GM23338 (cell line): ENCODE measurements around the gene ZNF749.

Experiments
- CREB1 ChIP-seq: fragments of 250-450 bp; sonication (Bioruptor Pico); IDR thresholded peaks from 2 replicates; pipeline ENCODE4 v1.5.0; 2020; ENCODE audit warnings: low read depth, mild to moderate bottlenecking, moderate library complexity
- EZH2 ChIP-seq: fragments of 200-600 bp; sonication (generic); IDR thresholded peaks from one replicate; pipeline ENCODE4 v1.8.0; 2017; ENCODE audit warnings: antibody characterized with exemption, mild to moderate bottlenecking, low read depth; ENCODE audit not compliant: unreplicated experiment
- EZH2phosphoT487 ChIP-seq: fragments of 200-600 bp; sonication (generic); IDR thresholded peaks from one replicate; pipeline ENCODE4 v1.8.1; 2018; ENCODE audit warnings: antibody characterized with exemption; ENCODE audit not compliant: unreplicated experiment
- JUNB ChIP-seq: IDR thresholded peaks from one replicate; pipeline ENCODE4 v1.6.1; 2016; ENCODE audit warnings: antibody characterized with exemption; ENCODE audit not compliant: unreplicated experiment
- NANOG ChIP-seq: IDR thresholded peaks from 2 replicates; pipeline ENCODE4 v1.6.1; 2016; ENCODE audit warnings: antibody characterized with exemption, borderline replicate concordance
- POLR2AphosphoS5 ChIP-seq: IDR thresholded peaks from 2 replicates; pipeline ENCODE4 v1.6.1; 2016; ENCODE audit warnings: antibody characterized with exemption, low read depth
- STAT1 ChIP-seq: IDR thresholded peaks from one replicate; pipeline ENCODE4 v1.6.1; 2016; ENCODE audit warnings: antibody characterized with exemption; ENCODE audit not compliant: unreplicated experiment
- ZNF114 ChIP-seq: fragments of 250-450 bp; sonication (Bioruptor Pico); IDR thresholded peaks from 2 replicates; pipeline ENCODE4 v1.5.0; 2020; ENCODE audit warnings: mild to moderate bottlenecking, moderate library complexity
- TF ChIP-seq, protein P1 (sequence below), 2 experiments: fragments of 200-600 bp in 1 of 2; sonication (generic) in 1 of 2; conservative IDR thresholded peaks; 2 replicates each; pipeline versions ENCODE4 v1.5.1 to v1.6.1; 2016 to 2017; ENCODE audit warnings: antibody characterized with exemption in 2 of 2, low read depth in 2 of 2, mild to moderate bottlenecking in 2 of 2, moderate library complexity in 1 of 2
- TF ChIP-seq, protein P2 (sequence below): IDR thresholded peaks from one replicate; pipeline ENCODE4 v1.6.1; 2018; ENCODE audit warnings: antibody characterized with exemption; ENCODE audit not compliant: unreplicated experiment

DNA sequence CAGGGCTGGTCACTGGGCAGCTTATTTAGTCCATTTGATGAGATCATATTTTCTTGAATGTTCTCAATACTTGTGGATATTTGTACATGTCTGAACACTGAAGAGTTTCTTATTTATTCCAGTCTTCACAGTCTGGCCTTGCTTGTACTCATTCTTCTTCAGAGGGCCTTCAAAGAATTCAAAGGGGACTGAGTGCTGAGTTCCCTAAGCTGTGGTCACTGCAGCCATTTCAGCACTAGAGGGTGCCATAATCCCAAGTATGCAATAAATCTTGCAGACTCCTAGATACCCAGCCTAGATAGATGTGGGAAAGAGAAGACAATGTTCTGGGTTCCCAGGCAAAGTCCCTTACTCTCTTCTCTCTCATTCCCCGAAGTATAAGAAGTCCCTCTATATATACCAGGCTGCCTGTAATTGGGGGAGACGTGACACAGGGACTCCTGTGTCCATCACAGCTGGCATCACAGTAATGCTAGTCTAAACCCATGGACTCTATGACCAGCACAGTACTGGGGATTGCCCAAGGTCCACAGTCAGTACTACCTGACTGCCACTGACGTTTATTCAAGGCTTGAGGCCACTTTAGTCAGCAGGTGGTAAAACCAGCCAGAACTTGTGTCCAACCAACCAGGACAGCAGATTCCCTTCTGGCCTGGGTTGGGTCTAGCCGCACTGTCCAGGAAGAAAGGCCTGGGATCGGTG lies 30.7 kb downstream of the ZNF749 start:
- TF ChIP-seq EZH2phosphoT487 (no peak), POLR2AphosphoS5 (no peak), EZH2 (no peak), JUNB (no peak), STAT1 (no peak), NANOG (no peak), CREB1 (CRISPR knock-in tag) (peak; percentile 34; the same call in 1 of the 2 replicates), ZNF114 (CRISPR knock-in tag) (no peak)
- TF ChIP-seq, protein P1, sequence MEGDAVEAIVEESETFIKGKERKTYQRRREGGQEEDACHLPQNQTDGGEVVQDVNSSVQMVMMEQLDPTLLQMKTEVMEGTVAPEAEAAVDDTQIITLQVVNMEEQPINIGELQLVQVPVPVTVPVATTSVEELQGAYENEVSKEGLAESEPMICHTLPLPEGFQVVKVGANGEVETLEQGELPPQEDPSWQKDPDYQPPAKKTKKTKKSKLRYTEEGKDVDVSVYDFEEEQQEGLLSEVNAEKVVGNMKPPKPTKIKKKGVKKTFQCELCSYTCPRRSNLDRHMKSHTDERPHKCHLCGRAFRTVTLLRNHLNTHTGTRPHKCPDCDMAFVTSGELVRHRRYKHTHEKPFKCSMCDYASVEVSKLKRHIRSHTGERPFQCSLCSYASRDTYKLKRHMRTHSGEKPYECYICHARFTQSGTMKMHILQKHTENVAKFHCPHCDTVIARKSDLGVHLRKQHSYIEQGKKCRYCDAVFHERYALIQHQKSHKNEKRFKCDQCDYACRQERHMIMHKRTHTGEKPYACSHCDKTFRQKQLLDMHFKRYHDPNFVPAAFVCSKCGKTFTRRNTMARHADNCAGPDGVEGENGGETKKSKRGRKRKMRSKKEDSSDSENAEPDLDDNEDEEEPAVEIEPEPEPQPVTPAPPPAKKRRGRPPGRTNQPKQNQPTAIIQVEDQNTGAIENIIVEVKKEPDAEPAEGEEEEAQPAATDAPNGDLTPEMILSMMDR (conservative IDR thresholded peaks at IDR 0.05; ENCODE audit: low read depth in 2 of 2): peak; percentile 75 to 77
- TF ChIP-seq, protein P2, sequence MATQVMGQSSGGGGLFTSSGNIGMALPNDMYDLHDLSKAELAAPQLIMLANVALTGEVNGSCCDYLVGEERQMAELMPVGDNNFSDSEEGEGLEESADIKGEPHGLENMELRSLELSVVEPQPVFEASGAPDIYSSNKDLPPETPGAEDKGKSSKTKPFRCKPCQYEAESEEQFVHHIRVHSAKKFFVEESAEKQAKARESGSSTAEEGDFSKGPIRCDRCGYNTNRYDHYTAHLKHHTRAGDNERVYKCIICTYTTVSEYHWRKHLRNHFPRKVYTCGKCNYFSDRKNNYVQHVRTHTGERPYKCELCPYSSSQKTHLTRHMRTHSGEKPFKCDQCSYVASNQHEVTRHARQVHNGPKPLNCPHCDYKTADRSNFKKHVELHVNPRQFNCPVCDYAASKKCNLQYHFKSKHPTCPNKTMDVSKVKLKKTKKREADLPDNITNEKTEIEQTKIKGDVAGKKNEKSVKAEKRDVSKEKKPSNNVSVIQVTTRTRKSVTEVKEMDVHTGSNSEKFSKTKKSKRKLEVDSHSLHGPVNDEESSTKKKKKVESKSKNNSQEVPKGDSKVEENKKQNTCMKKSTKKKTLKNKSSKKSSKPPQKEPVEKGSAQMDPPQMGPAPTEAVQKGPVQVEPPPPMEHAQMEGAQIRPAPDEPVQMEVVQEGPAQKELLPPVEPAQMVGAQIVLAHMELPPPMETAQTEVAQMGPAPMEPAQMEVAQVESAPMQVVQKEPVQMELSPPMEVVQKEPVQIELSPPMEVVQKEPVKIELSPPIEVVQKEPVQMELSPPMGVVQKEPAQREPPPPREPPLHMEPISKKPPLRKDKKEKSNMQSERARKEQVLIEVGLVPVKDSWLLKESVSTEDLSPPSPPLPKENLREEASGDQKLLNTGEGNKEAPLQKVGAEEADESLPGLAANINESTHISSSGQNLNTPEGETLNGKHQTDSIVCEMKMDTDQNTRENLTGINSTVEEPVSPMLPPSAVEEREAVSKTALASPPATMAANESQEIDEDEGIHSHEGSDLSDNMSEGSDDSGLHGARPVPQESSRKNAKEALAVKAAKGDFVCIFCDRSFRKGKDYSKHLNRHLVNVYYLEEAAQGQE: no peak
